ENCODE measurements around the gene SENP6.
A peak's percentile ranks its signal among the peaks of the same experiment; 100 is the strongest.
"Not testable (repeated sequence)": the region's sequence is repeated elsewhere in the genome, so short reads cannot be mapped to it uniquely, and the experiment has no call there.

Gene SENP6

GRCh38 chr6:75608956-75609533 is 7.4 kb downstream of the SENP6 start:
- DNase-seq = no peak

GRCh38 chr6:75609639-75610590 is 8.2 kb downstream of the SENP6 start:
- no peak for DNase-seq

DNA sequence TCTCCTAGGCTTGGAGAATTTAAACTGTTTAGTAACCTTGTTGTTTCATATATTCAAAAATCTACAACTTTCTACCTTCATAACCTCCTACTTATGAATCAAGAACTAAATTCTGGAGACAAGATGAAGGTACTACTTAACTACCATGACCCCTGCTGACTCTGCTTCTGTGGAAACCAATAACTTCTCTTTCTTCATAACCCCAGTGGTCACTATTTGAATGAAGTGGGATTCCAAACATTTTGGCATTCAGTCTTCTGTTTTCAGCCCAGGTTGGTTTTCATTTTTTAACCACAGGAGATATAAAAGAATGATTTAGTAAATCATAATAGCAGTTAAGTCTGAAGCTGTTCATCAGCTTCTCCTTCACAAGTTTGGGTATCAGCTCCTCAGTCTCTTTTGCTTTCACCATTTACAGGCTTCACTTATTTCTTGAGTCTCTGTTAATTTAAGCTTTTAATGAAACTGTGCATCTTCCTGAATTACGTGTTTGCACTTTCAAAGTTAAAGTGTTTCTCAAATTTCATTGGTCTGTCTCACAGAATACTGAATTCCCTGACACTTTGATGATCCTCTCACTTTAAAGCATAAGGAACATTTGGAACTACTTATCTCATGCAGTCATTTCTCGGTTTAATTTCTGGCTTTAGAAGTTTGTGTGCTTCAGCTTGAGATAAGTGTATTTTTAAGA is 9.5 kb downstream of the SENP6 start:
- no peak for DNase-seq

DNA sequence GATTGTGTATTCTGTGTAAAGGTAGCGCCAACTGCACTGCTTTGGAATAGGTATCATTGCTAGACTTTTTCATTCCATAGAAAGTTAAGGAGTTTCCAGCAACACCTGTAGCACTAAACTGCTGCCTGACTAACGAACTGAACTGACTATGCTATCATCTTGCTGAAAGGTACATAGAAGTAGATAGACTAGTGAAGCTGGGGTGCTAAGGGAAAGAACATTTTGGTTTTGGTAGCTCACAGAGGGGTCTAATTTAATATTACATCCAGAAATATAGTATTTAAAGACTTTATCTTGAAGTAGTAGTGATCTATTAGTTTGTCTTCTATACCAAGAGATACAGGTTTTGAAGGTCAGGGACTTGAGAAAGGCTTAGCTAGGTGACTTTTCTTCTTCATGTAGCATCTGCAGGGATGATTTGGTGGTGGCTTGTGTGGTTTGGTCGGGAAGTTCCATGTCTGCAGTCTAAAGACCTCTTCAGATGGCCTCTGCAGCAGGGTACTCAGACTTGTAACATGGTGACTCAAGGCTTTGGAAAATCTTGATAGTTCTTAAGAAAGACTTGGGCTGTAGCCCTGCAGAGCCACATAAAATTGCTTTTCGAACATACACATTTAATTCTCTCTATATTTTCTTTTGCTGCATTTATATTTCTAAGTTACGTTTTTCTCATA is 10.2 kb downstream of the SENP6 start:
- DNase-seq = peak; percentile 37 to 44

DNA sequence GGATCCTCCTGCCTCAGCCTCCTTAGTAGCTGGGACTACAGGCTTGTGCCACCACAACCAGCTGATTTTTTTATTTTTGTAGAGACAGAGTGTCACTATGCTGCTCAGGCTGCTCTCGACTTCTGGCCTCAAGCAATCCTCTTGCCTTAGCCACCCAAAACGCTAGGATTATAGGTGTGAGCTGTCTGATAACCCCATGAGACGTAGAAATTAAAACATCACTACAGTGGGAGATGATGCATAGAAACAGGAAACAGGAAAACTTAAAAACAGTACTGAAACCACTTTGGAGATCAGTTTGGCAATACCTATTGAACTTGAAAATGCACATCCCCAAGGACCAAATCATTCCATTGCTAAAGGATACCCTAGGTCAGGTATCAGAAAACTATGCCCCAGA is 10.8 kb downstream of the SENP6 start:
- no peak for DNase-seq

GRCh38 chr6:75613056-75613501 is 11.4 kb downstream of the SENP6 start:
- no peak for DNase-seq

- DNase-seq = no peak
These were observed 16.8 kb downstream of the SENP6 start for GRCh38 chr6:75618437-75618836.

GRCh38 chr6:75619230-75619899 is 17.7 kb downstream of the SENP6 start:
- DNase-seq = no peak

DNA sequence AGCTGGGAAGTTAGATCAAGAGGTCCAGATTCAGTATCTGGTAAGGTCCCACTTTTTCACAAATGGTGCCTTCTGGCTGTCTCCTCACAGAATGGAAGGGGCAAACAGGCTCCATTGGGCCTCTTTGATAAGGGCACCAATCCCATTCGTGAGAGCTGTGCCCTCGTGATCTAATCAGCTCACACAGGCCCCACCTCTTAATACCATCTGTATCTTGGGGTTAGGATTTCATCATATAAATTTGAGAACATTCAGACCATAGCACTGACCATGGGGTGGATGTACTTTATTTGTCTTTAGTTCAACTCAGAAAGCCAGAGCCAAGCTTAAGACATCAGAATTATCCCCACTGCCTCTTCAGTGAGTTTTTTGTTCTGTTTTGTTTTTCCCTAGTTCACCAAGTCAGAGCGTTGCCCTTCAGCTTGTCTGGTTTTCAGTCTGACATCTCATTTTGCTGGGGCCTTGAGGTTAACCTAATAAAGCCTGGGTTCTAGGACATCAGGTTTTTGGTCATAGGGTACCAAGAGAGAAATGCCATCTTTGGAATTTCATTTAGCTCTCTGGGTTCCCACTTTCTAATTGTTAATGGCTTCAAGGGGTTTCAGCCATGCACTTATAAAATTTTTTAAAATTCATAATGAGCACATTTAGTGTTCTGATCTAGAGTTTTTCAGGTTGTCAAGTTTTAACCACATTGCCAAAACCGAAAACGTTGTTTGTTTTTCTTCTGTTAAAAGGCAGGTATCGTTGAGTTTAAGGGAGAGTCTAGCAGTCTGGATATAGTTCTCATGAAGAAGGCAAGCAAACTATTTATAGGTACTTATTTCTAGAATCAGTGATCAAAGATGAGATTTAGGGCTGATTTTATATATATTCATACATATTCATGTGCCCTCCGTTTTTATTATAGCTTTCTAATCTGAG is 19.0 kb downstream of the SENP6 start:
- DNase-seq = no peak

DNA sequence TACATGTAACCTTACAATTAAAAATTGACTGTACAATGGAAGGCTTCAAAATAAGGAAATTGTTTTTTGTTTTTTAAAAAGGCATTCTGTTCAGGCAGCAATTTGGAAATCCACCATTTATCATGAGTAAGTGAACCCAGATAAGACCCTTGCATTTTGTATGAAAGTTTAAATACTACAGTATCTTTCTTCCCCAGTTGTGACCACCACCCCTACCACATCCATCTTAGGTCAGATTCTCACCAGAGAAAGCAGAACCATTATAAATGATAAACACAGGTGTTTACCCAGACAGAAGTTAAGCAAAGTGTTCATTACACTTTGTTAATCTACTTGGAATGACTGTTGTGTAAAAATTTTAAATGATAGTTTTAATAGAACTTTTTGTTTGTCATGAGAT is 20.2 kb downstream of the SENP6 start:
- DNase-seq = no peak

DNA sequence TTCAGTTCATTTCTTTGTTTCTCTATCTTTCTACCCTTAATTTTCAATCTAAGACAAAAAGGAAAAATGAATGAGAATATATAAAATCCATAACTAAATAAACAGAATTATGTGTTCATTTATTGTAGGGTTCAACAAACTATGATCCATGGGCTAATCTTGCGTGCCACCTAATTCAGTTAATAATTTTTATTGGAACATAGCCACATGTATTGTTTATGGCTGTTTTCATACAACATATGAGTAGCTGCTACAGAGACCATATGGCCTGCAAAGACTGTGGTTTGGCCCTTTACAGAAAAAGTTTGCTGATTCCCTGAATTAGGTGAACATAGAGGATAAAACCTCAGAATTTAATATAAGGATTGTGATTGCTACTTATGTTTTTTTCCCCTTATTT is 21.8 kb downstream of the SENP6 start:
- DNase-seq = no peak

GRCh38 chr6:75624335-75624734 is 22.7 kb downstream of the SENP6 start:
- no peak for DNase-seq

- DNase-seq = no peak
These were observed 23.3 kb downstream of the SENP6 start for GRCh38 chr6:75624988-75625387.

- DNase-seq = no peak
These were observed 24.9 kb downstream of the SENP6 start for GRCh38 chr6:75626561-75626960.

DNA sequence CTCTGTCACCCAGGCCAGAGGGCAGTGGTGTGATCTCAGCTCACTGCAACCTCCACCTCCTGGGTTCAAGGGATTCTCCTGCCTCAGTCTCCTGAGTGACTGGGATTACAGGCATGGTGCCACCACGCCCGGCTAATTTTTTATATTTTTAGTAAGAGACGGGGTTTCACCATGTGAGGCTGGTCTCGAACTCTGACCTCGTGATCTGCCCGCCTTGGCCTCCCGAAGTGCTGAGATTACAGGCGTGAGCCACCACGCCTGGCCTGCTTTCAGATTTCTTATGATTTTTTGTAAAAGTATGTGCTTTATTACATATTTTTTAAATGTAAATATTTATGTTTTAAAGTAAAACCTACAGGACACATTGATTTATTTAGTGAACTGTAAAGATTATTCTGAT is 26.0 kb downstream of the SENP6 start:
- DNase-seq = not testable (repeated sequence)

DNA sequence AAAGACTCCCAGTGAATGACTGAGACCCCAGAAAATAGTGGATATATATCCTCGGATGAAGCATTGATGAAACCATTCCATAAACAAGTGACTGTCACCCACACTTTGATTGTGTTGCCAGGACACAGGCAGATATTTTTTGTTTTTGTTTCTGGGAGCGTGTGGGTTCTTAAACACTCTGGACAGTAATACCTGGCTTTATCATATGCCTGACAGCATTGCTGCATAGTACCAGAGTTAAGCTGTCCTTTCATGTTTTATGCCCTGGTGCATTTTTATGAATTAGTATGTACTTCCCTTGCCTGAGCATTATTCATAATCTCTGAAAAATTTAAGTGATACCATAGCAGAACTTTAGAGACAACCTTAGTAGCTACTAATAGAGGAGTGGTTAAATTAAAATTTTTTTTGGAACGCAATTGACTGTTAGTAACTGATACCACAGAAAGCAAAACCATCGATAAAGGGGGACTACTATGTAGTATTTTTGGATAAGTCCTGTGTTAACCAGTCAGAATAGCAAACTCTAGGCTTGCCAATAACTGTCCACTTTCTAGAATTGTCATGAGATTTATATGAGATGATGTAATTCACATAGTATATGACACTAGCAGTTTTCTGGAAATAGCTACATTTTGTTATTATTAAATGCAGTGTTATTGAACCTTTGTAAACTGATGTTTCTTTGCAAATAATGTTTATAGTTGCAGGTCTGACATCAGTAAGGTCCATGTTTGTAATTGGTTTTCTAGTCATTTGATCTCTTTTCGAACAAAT is 30.4 kb downstream of the SENP6 start:
- no peak for DNase-seq

DNA sequence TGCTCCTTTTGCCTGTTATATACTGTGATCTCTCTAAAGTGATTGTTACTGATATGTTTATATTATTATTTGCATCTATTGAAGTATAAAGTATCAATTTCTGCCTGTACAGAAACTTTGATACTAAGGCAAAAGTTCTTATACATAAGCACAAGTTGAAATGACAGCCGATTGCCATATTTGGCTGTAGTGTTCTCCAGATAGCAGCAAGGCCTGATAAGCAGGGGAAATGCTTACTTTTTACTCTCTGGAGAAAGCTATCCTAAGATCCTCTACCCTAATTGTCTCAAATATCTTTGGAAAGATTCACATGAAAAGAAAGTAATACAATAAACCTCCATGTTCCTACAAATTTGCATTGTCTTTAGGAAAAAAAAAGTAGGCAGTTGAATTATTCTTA is 31.4 kb downstream of the SENP6 start:
- no peak for DNase-seq

DNA sequence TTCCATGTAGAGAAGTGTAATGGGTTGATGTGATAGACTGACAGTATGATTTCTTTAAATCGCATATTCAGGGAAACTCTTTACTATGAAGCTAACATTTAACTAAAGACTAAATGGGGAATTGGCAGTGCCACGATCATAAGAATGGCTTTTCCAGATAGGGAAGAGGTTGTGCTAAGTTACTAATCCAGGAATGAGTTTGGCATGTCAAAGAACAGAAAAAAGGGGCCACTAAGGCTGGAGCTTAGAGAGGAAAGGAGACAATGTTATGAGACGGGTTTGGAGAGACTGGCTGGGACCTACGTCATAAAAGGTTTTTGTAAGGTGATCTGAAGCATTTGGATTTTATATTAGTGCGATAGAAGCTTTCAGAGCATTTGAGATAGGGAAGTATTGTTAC is 40.6 kb downstream of the SENP6 start:
- no peak for DNase-seq

DNA sequence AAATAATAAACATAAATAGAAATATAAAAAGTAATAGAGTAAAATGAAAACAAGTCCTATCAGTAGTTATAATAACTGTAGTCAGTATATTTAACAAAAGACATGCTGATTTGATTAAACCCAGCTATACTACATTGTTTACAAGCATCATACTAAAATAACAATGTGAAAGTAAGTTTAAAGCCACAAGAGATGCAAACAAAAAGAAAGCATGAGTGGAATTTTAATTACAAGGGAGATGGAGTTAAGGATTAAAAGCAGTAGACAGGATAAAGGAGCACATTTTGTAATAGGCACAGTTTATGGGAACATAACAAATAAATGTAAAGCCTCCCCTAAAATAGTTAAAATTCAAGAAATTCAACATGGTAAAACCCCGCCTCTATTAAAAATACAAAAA is 41.5 kb downstream of the SENP6 start:
- DNase-seq = no peak

DNA sequence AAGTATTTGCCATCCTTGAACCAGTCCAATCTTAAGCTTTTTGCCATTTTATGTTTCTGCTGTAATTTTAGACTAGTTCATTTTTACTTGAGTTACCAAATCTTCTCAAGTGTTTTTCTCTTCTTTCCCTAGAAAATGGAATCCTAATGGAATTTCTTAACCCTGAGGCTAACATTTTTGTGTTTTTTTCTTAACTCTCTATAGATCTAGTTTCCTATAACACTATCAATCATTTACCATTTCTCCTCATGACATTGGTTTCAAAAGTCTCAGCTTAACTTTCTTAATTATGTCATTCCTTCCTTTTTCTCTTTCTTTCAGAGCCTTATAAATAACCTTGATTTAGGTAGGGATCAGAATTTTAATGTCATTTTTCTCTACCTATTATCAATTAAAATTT is 54.8 kb downstream of the SENP6 start:
- no peak for DNase-seq

GRCh38 chr6:75657327-75657726 is 55.6 kb downstream of the SENP6 start:
- no peak for DNase-seq

All from activated CD4-positive, alpha-beta T cell treated with anti-CD3 and anti-CD28 coated beads, Interleukin-2, amount 50 U/mL, for 4 hours (primary cell).